ENCODE data around the gene IHH. TPM values are rescaled to one million over a fixed set of nuclear protein-coding genes. Genes with fewer than 3 reads are reported as not detected.

IHH gene
- total and polyA plus RNA-seq, 9 of the 15 experiments (the other 6 are each of a cell fraction or from before 2014, with no cell fraction given): 0.07 TPM; not detected in 8

GRCh38 chr2:219017201-219017931 is 43.4 kb downstream of the IHH start:
- Histone ChIP-seq H3K4me2 (ENCODE audit: insufficient read depth, low read length) (no peak overlapping the region), H3K4me3 (no peak overlapping the region), H3K9ac (ENCODE audit: insufficient read depth in 1 of 2, low read depth in 2 of 2, low read length in 2 of 2) (no peak overlapping the region), H3K27me3 (ENCODE audit: control insufficient read depth in 2 of 2, insufficient read depth in 2 of 2, low read length in 2 of 2) (peaks cover 0 to 66% of the 10 kb centered on the region in 2 experiments; a peak in 2 of 5 replicates), H2AFZ (ENCODE audit: low read depth, low read length) (no peak overlapping the region), H3K9me1 (ENCODE audit: control insufficient read depth, insufficient read depth, low read length) (peaks cover 2% of the 10 kb centered on the region), H3K4me1 (replicated peaks in 1 of 2; ENCODE audit: control insufficient read depth in 2 of 2, insufficient read depth in 2 of 2, low read length in 2 of 2) (no peaks in the 10 kb centered on the region; a peak in 1 of 5 replicates), H3K9me3 (replicated peaks; ENCODE audit: control insufficient read depth, insufficient read depth, low read depth, low read length) (no peaks in the 10 kb centered on the region), H3K79me2 (ENCODE audit: control insufficient read depth, insufficient read depth, low read length) (no peaks in the 10 kb centered on the region), H3K36me3 (ENCODE audit: control insufficient read depth, insufficient read depth, low read length) (no peaks in the 10 kb centered on the region), H3K27ac (ENCODE audit: extremely low read depth, low read depth, low read length) (no peak overlapping the region), H4K20me1 (replicated peaks; ENCODE audit: control insufficient read depth, insufficient read depth, low read length) (peaks cover under 1% of the 10 kb centered on the region; the same call in 1 of the 2 replicates)
- in situ Hi-C loops (cut with MboI) (no loop called here), intact Hi-C loops (cut with micrococcal nuclease) (no loop called here)
- DNase-seq (ENCODE audit: extremely low read depth in 1 of 4, low spot score in 3 of 4): no peak
- WGBS (ENCODE audit: insufficient coverage, low coverage, missing lambda C conversion rate): 3% methylated on average over 10 of the region's 14 CpGs
- POLR2A ChIA-PET: interaction anchor here (0.7 kb wide), 1 partner anchor 127 kb away, joined by 4 read pairs; no protein-coding TSS in a partner anchor
- no TSS peak for BruUV-seq (replicated peaks)
- CTCF ChIA-PET (ENCODE audit: low intra/inter-chr PET ratio): no interaction called here
- FAIRE-seq: no peak
- ATAC-seq: no peak
- no peak for TF ChIP-seq RNF219 (CRISPR knock-in tag; IDR thresholded peaks at IDR 0.05)
- no peak for TF ChIP-seq SIN3A (IDR thresholded peaks at IDR 0.05; ENCODE audit: borderline replicate concordance in 2 of 2, control insufficient read depth in 1 of 2, low read depth in 2 of 2, low read length in 2 of 2)
- TF ChIP-seq SPI1 (IDR thresholded peaks at IDR 0.05; ENCODE audit: borderline replicate concordance, low read depth, low read length): no peak
- TF ChIP-seq ZSCAN29 (IDR thresholded peaks at IDR 0.05): no peak
- no peak for TF ChIP-seq PHF20 (IDR thresholded peaks at IDR 0.05; ENCODE audit: partially characterized antibody)
- TF ChIP-seq ADNP (tag; IDR thresholded peaks at IDR 0.05): no peak
- TF ChIP-seq SNIP1 (IDR thresholded peaks at IDR 0.05; ENCODE audit: low read depth): no peak
- TF ChIP-seq, protein P1, sequence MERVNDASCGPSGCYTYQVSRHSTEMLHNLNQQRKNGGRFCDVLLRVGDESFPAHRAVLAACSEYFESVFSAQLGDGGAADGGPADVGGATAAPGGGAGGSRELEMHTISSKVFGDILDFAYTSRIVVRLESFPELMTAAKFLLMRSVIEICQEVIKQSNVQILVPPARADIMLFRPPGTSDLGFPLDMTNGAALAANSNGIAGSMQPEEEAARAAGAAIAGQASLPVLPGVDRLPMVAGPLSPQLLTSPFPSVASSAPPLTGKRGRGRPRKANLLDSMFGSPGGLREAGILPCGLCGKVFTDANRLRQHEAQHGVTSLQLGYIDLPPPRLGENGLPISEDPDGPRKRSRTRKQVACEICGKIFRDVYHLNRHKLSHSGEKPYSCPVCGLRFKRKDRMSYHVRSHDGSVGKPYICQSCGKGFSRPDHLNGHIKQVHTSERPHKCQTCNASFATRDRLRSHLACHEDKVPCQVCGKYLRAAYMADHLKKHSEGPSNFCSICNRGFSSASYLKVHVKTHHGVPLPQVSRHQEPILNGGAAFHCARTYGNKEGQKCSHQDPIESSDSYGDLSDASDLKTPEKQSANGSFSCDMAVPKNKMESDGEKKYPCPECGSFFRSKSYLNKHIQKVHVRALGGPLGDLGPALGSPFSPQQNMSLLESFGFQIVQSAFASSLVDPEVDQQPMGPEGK (CRISPR knock-in tag; IDR thresholded peaks at IDR 0.05; ENCODE audit: borderline replicate concordance): no peak
- TF ChIP-seq EGR1 (conservative IDR thresholded peaks at IDR 0.05): no peak
- TF ChIP-seq FOXJ2 (tag; IDR thresholded peaks at IDR 0.05): no peak
- no peak for TF ChIP-seq HCFC1 (IDR thresholded peaks at IDR 0.05; ENCODE audit: low read depth, low read length)
